C1 segment of cervical spinal cord (tissue), 14 donors: ENCODE results near the gene LSM7.

Experiments
- DNase-seq, 14 donors: peaks; one replicate each; lab custom pipeline; 2025; lab: John Stamatoyannopoulos, UW

The LSM7 gene

DNA sequence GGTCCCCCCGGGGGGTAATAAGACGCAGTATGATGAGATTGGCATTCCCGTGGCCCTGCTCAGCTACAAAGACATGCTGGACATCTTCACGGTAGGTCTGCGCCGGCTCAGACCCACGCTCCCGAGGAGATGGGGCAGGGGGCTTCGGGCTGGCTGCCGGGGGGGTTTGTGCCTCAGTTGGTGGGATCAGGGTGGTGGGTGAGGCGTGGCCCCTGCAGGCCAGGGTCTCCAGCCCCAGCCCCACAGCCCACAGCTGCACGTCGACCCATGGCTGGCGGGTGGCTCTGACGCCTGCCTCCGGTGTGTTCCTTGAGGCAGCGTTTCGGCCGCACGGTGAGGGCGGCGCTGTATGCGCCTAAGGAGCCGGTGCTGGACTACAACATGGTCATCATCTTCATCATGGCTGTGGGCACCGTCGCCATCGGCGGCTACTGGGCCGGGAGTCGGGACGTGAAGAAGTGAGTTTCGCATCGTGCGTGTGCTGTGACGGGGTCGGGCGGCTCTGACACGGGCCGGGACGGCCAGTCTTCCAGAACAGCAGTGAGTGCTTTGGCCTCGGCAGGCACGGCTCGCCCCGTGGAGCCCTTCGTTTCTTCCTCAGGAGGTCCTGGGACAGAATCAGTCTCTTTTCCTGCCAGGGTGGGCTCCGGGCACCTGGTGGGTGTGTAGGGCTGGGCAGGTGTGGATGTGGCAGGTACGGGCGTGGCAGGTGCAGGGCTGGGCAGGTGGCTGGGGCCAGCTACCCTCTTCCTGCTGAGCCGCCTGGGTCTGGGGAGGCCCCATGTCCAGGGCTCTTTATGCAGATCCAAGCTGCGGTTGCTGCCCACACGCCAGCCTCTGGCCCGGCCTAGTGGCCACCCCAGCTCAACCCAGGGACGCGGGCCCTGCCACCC, 10.6 kb upstream of the LSM7 start:
- no peak for DNase-seq

- DNase-seq = no peak
Measured at GRCh38 chr19:2338055-2338615, 9.7 kb upstream of the LSM7 start.

DNA sequence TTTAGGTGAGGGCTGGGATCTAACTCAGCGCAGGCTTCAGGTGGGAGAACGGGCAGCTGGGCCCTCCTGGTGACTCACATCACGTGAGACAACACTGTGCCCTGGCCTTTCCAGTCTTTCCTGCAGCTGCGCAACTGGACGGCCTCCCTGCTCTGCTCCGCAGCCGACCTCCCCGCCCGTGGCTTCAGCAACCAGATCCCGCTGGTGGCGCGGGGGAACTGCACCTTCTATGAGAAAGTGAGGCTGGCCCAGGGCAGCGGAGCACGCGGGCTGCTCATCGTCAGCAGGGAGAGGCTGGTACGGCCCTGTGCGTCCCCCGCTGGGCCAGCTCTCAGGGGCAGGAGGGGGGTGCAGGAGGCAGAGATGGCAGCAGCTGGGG, 8.9 kb upstream of the LSM7 start:
- DNase-seq = peak in 12 of 14 donors; percentile 4 to 84 (median 32)

GRCh38 chr19:2336528-2337328, 8.3 kb upstream of the LSM7 start:
- no peak for DNase-seq

DNA sequence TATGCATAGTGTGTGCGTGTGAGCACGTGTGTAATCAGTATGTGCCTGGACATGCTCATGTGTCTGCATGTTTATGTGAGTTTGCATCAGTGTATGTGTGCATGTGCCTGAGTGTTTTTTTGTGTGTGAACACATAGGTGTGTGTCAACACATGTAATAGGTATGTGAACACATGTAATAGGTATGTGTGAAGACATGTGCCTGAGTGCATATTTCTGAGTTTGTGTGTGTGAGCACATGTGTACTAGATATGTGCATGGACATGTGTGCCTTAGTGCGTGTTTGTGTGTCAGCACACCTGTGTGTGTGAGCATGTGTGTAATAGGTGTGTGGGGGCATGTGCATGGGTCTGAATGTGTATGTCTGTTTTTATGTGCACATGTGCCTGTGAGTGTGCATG, 7.5 kb upstream of the LSM7 start:
- no peak for DNase-seq

GRCh38 chr19:2334986-2335846, 6.8 kb upstream of the LSM7 start:
- no peak for DNase-seq

- DNase-seq = no peak
Measured at GRCh38 chr19:2334426-2334825, 6.0 kb upstream of the LSM7 start.

GRCh38 chr19:2333807-2334211, 5.4 kb upstream of the LSM7 start:
- DNase-seq = no peak

DNA sequence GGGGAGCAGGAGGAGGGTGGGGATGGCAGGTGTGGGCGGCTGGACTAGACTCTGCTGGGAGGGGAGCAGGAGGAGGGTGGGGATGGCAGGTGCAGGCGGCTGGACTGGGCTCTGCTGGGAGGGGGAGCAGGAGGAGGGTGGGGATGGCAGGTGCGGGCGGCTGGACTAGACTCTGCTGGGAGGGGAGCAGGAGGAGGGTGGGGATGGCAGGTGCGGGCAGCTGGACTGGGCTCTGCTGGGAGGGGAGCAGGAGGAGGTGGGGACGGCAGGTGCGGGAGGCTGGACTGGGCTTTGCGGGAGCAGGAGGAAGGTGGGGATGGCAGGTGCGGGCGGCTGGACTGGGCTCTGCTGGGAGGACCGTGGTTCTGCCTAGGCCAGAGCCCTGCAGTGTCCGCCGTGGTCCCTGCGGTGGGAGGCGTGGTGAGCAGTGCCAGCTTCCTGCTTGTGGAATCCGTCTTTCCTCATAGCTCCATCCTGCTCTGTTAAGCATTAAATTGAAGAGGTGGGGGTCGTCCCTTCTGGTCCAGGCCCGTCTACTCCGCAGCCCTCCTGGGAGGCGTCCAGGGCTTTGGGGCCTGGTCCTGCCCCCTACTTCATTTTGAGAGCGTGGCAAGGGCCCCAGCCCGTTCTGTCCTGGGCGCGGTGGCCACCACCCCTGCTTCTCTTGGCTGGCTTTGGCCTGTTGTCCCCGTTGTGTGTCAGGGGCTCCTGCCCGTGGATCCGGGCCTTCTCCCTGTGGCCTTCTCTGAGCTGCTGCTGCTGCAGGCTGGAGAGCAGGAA, 4.8 kb upstream of the LSM7 start:
- DNase-seq = peak in 2 of 14 donors; percentile 25 to 43

GRCh38 chr19:2332341-2333026, 4.1 kb upstream of the LSM7 start:
- peak in 3 of 14 donors; percentile 38 to 55 (median 41) for DNase-seq

DNA sequence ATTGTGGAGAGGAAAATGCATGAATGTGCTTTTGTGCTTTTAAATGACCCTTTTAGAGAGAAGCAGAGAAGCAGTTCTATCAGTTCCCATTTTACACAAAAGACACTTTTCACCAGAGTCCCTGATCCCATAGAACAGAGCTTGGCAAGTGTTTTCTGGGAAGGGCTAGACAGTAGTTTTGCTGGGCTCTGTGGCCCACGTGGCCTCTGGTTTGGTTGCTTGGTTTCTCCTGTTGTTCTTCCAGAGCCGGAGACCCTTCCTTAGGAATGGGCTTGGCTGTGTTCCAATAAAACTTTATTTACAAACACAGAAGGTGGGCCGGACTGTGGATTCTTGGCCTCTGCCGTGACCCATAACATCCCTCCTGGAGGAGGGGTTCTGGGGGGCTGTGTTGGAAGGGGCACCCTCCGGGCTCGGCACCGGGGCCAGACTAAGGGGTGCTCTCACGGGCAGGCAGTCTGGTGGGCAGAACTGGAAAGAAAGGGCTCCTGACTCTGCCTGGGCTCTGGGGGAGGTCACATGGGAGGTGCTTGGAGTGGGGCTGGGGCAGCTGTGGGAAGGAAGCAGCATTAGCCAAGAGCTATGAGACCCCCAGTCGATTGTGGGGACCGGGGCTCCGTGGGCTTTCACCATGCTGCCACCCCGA, 3.3 kb upstream of the LSM7 start:
- peak in 8 of 14 donors; percentile 13 to 55 (median 40) for DNase-seq

- peak in 2 of 14 donors; percentile 42 to 61 for DNase-seq
Measured at GRCh38 chr19:2330632-2331284, 2.4 kb upstream of the LSM7 start.

- DNase-seq = no peak
Measured at GRCh38 chr19:2330255-2330631, 1.9 kb upstream of the LSM7 start.

DNA sequence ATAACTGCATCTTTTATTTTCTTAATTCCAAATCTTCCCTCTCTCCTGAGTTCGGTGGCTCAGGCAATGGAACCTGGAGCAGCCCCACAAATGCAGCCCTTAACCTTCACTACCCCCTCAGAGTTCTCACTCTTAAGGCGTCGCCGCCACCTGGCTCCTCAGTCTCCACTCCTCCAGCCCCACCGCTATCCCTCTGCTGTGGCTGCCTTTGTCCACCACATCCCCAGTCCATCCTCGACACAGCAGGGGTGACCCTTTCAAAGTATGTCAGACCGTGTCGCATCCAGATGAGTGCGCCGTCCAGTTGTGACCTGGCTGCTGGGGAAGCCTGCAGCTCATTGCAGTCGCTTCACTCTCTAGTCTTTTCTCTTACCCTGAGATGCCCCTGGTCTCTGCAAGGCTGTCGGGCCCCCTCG, 1.1 kb upstream of the LSM7 start:
- no peak for DNase-seq

GRCh38 chr19:2329149-2329478, 728 bp upstream of the LSM7 start:
- no peak for DNase-seq

GRCh38 chr19:2327773-2328400, 499 bp downstream of the LSM7 start:
- DNase-seq = peak in 3 of 14 donors; percentile 9 to 23 (median 11)

DNA sequence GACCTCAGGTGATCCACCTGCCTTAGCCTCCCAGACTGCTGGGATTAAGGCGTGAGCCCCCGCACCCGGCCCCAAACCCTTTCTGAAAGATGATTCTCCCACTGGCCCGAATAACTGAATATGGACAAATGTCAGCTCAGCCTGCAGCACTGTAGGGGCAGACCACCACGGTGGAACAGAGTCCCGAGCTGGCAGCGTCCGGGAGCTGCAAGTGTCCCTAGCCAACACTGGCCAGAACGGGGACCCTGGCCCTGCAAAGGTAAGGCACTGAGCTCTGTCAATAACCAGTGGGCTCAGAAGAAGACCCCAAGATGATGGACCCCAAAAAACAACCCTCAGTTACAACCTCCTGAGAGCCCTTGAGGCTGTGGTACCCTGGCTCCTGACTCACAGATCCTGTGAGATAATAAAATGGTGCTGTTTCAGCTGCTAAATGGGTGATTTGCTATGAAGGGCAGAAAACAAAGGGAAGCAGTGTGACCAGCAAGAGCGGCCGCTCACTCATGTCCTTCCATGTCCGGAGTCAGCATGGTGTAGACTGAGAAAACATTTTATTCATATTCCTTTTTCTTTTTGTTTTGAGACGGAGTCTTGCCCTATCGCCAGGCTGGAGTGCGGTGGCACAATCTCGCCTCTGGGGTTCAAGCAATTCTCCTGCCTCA, 1.6 kb downstream of the LSM7 start:
- DNase-seq = peak in 1 of 14 donors; percentile 29
